ENCODE results near the gene HOXC9.

The HOXC9 gene

GRCh38 chr12:53989227-53990113 is 10.5 kb upstream of the HOXC9 start:
- TF ChIP-seq SPI1 (IDR thresholded peaks at IDR 0.05; ENCODE audit: borderline replicate concordance, low read depth), result no peak
- TF ChIP-seq CTCF (IDR thresholded peaks at IDR 0.05; ENCODE audit: insufficient read depth, low read length), result peak; percentile 45
- TF ChIP-seq GABPA (IDR thresholded peaks at IDR 0.05; ENCODE audit: low read depth), result no peak
- no peak for TF ChIP-seq REST (IDR thresholded peaks at IDR 0.05; ENCODE audit: insufficient replicate concordance, low read depth)
- TF ChIP-seq POLR2AphosphoS5 (IDR thresholded peaks at IDR 0.05; ENCODE audit: low read depth), result no peak
- DNase-seq (ENCODE audit: low read depth in 1 of 2, low spot score in 1 of 2), result peak in 1 of 2 experiments; percentile 74
- Histone ChIP-seq H3K4me3 (replicated peaks; ENCODE audit: insufficient read depth, low read length) (no peak overlapping the region), H3K27ac (replicated peaks) (no peak overlapping the region), H3K27me3 (ENCODE audit: insufficient read depth, poor library complexity, severe bottlenecking) (peaks cover 68% of the 10 kb centered on the region)

- TF ChIP-seq SPI1 (IDR thresholded peaks at IDR 0.05; ENCODE audit: borderline replicate concordance, low read depth) (no peak), REST (IDR thresholded peaks at IDR 0.05; ENCODE audit: insufficient replicate concordance, low read depth) (no peak), POLR2AphosphoS5 (IDR thresholded peaks at IDR 0.05; ENCODE audit: low read depth) (no peak), CTCF (IDR thresholded peaks at IDR 0.05; ENCODE audit: insufficient read depth, low read length) (no peak), GABPA (IDR thresholded peaks at IDR 0.05; ENCODE audit: low read depth) (no peak)
- no peak overlapping the region for H3K27ac ChIP-seq (replicated peaks)
- no peak for DNase-seq (ENCODE audit: low read depth in 1 of 2, low spot score in 1 of 2)
- no peak overlapping the region for H3K4me3 ChIP-seq (replicated peaks; ENCODE audit: insufficient read depth, low read length)
- H3K27me3 ChIP-seq (ENCODE audit: insufficient read depth, poor library complexity, severe bottlenecking), result peaks cover 74% of the 10 kb centered on the region
These were observed 9.5 kb upstream of the HOXC9 start for GRCh38 chr12:53990311-53991076.

- Histone ChIP-seq H3K27me3 (ENCODE audit: insufficient read depth, poor library complexity, severe bottlenecking) (peaks cover 75% of the 10 kb centered on the region), H3K4me3 (replicated peaks; ENCODE audit: insufficient read depth, low read length) (no peak overlapping the region), H3K27ac (replicated peaks) (no peak overlapping the region)
- no peak for DNase-seq (ENCODE audit: low read depth in 1 of 2, low spot score in 1 of 2)
- TF ChIP-seq GABPA (IDR thresholded peaks at IDR 0.05; ENCODE audit: low read depth) (no peak), POLR2AphosphoS5 (IDR thresholded peaks at IDR 0.05; ENCODE audit: low read depth) (no peak), CTCF (IDR thresholded peaks at IDR 0.05; ENCODE audit: insufficient read depth, low read length) (no peak), SPI1 (IDR thresholded peaks at IDR 0.05; ENCODE audit: borderline replicate concordance, low read depth) (no peak), REST (IDR thresholded peaks at IDR 0.05; ENCODE audit: insufficient replicate concordance, low read depth) (no peak)
These were observed 8.9 kb upstream of the HOXC9 start for GRCh38 chr12:53991077-53991460.
